ENCODE data around the gene OR2V1.

GRCh38 chr5:181118369-181118768 lies 12.6 kb downstream of the OR2V1 start:
- TF ChIP-seq CTCF (CRISPR knock-in tag; IDR thresholded peaks at IDR 0.05) (no peak), ZNF333 (CRISPR knock-in tag; IDR thresholded peaks at IDR 0.05; ENCODE audit: borderline replicate concordance) (no peak), GPN1 (CRISPR knock-in tag; IDR thresholded peaks at IDR 0.05; ENCODE audit: borderline replicate concordance) (no peak), JUN (CRISPR knock-in tag; IDR thresholded peaks at IDR 0.05) (no peak), E2F5 (CRISPR knock-in tag; conservative IDR thresholded peaks at IDR 0.05) (no peak), TOE1 (CRISPR knock-in tag; IDR thresholded peaks at IDR 0.05) (no peak), PRMT3 (CRISPR knock-in tag; IDR thresholded peaks at IDR 0.05; ENCODE audit: borderline replicate concordance, low read depth) (no peak), PRDM4 (CRISPR knock-in tag; IDR thresholded peaks at IDR 0.05; ENCODE audit: borderline replicate concordance) (no peak), SYNCRIP (IDR thresholded peaks at IDR 0.05; ENCODE audit: insufficient read depth, low read depth, low read length) (no peak), GTF2F1 (IDR thresholded peaks at IDR 0.05; ENCODE audit: low read length) (no peak), ZNF605 (CRISPR knock-in tag; IDR thresholded peaks at IDR 0.05) (no peak), PLSCR1 (CRISPR knock-in tag; IDR thresholded peaks at IDR 0.05; ENCODE audit: borderline replicate concordance) (no peak), ZBTB33 (CRISPR knock-in tag; IDR thresholded peaks at IDR 0.05) (no peak), TCF7L2 (IDR thresholded peaks at IDR 0.05; ENCODE audit: low read depth, low read length) (no peak)
